ENCODE measurements around the gene WDR33.

WDR33 gene

GRCh38 chr2:127726158-127726880, 84.7 kb downstream of the WDR33 start:
- no peaks in the 10 kb centered on the region for H4K20me1 ChIP-seq (ENCODE audit: insufficient read depth)
- TF ChIP-seq, protein P1, sequence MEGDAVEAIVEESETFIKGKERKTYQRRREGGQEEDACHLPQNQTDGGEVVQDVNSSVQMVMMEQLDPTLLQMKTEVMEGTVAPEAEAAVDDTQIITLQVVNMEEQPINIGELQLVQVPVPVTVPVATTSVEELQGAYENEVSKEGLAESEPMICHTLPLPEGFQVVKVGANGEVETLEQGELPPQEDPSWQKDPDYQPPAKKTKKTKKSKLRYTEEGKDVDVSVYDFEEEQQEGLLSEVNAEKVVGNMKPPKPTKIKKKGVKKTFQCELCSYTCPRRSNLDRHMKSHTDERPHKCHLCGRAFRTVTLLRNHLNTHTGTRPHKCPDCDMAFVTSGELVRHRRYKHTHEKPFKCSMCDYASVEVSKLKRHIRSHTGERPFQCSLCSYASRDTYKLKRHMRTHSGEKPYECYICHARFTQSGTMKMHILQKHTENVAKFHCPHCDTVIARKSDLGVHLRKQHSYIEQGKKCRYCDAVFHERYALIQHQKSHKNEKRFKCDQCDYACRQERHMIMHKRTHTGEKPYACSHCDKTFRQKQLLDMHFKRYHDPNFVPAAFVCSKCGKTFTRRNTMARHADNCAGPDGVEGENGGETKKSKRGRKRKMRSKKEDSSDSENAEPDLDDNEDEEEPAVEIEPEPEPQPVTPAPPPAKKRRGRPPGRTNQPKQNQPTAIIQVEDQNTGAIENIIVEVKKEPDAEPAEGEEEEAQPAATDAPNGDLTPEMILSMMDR (conservative IDR thresholded peaks at IDR 0.05; ENCODE audit: low read depth, low read length), result no peak

DNA sequence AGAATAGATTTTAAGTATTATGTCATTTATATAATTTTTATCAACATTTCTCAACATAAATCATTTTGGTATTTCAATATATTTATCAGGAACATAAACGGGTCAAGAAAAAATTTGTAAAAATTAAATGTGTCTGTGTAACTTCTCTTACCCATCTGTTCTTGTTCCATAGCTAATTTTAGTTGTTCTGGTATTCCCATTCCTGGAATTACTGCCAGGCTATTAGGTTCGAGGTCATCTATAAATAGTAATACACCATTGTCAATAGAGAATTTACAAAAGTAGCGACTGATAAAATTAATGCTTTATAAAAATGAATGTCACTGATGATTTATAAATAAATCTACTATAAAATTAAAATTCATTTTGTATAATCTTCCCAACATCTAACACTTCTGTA, 88.2 kb downstream of the WDR33 start:
- TF ChIP-seq, protein P1 (conservative IDR thresholded peaks at IDR 0.05; ENCODE audit: low read depth, low read length), result no peak
- no peaks in the 10 kb centered on the region for H4K20me1 ChIP-seq (ENCODE audit: insufficient read depth)
- H2AFZ ChIP-seq (ENCODE audit: low read depth), result no peak overlapping the region
- no peaks in the 10 kb centered on the region for H3K4me1 ChIP-seq (ENCODE audit: low read depth, poor library complexity, severe bottlenecking)
- H3K27ac ChIP-seq, result no peak overlapping the region
- no peak overlapping the region for H3K4me3 ChIP-seq (IDR thresholded peaks at IDR 0.05; ENCODE audit: insufficient read depth, low read depth, low read length)
- no peaks in the 10 kb centered on the region for H3K36me3 ChIP-seq (ENCODE audit: insufficient read depth)
- no peaks in the 10 kb centered on the region for H3K79me2 ChIP-seq (ENCODE audit: insufficient read depth, low read depth)
- H3K9ac ChIP-seq, result no peak overlapping the region
- no peaks in the 10 kb centered on the region for H3K27me3 ChIP-seq (ENCODE audit: insufficient read depth, low read depth)
- H3K4me2 ChIP-seq, result no peak overlapping the region

More at GRCh38 chr2:127726158-127726880, 84.7 kb downstream of the WDR33 start:
- Histone ChIP-seq H2AFZ (ENCODE audit: low read depth) (no peak overlapping the region), H3K4me2 (no peak overlapping the region), H3K4me3 (IDR thresholded peaks at IDR 0.05; ENCODE audit: insufficient read depth, low read depth, low read length) (no peak overlapping the region), H3K36me3 (ENCODE audit: insufficient read depth) (no peaks in the 10 kb centered on the region), H3K4me1 (ENCODE audit: low read depth, poor library complexity, severe bottlenecking) (no peaks in the 10 kb centered on the region), H3K27me3 (ENCODE audit: insufficient read depth, low read depth) (no peaks in the 10 kb centered on the region), H3K79me2 (ENCODE audit: insufficient read depth, low read depth) (no peaks in the 10 kb centered on the region), H3K9ac (no peak overlapping the region), H3K27ac (no peak overlapping the region)

GRCh38 chr2:127721978-127722355, 89.0 kb downstream of the WDR33 start:
- Histone ChIP-seq H3K4me3 (IDR thresholded peaks at IDR 0.05; ENCODE audit: insufficient read depth, low read depth, low read length) (no peak overlapping the region), H3K27me3 (ENCODE audit: insufficient read depth, low read depth) (no peaks in the 10 kb centered on the region), H3K36me3 (ENCODE audit: insufficient read depth) (no peaks in the 10 kb centered on the region), H3K9ac (no peak overlapping the region), H3K4me1 (ENCODE audit: low read depth, poor library complexity, severe bottlenecking) (no peaks in the 10 kb centered on the region), H4K20me1 (ENCODE audit: insufficient read depth) (no peaks in the 10 kb centered on the region), H3K27ac (no peak overlapping the region), H3K4me2 (no peak overlapping the region), H2AFZ (ENCODE audit: low read depth) (no peak overlapping the region), H3K79me2 (ENCODE audit: insufficient read depth, low read depth) (no peaks in the 10 kb centered on the region)
- TF ChIP-seq, protein P1 (conservative IDR thresholded peaks at IDR 0.05; ENCODE audit: low read depth, low read length), result no peak

DNA sequence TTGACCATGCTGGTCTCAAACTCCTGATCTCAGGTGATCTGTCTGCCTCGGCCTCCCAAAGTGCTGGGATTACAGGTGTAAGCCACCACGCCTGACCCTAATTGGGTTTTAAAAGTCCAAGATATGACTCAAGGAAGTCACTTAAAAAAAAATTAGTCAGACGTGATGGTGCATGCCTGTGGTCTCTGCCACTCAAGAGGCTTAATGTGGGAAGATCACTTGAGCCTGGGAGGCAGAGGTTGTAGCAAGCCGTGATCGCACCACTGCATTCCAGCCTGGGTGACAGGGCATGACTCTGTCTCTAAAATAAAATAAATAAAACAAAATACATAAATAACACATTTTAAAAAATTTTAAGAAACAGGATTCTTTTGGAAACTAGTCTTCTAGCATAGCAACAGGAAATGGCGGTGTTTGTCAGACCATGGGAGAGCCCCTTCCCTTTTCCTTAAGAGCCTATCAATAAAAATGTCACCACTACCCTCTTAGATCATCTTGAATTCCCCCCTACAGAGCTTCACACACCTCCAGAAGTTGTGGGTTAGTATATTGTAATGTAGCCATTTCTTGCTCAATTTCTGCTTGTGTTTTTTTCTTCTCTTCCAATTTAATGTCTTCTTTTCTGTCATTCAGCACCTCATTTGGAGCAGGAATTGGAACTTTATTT, 89.5 kb downstream of the WDR33 start:
- Histone ChIP-seq H3K4me1 (ENCODE audit: low read depth, poor library complexity, severe bottlenecking) (no peaks in the 10 kb centered on the region), H3K27ac (no peak overlapping the region), H4K20me1 (ENCODE audit: insufficient read depth) (no peaks in the 10 kb centered on the region), H2AFZ (ENCODE audit: low read depth) (no peak overlapping the region), H3K4me3 (IDR thresholded peaks at IDR 0.05; ENCODE audit: insufficient read depth, low read depth, low read length) (no peak overlapping the region), H3K36me3 (ENCODE audit: insufficient read depth) (no peaks in the 10 kb centered on the region), H3K79me2 (ENCODE audit: insufficient read depth, low read depth) (no peaks in the 10 kb centered on the region), H3K9ac (no peak overlapping the region), H3K4me2 (no peak overlapping the region), H3K27me3 (ENCODE audit: insufficient read depth, low read depth) (no peaks in the 10 kb centered on the region)
- TF ChIP-seq, protein P1 (conservative IDR thresholded peaks at IDR 0.05; ENCODE audit: low read depth, low read length), result no peak
